ENCODE data around the gene ZNF500. TPM values are rescaled to one million over a fixed set of nuclear protein-coding genes. Genes with fewer than 3 reads are reported as not detected.

Gene ZNF500
- polyA plus RNA-seq, 1 of the 3 experiments (the other 2 are of a cell fraction) = 6.3 TPM

DNA sequence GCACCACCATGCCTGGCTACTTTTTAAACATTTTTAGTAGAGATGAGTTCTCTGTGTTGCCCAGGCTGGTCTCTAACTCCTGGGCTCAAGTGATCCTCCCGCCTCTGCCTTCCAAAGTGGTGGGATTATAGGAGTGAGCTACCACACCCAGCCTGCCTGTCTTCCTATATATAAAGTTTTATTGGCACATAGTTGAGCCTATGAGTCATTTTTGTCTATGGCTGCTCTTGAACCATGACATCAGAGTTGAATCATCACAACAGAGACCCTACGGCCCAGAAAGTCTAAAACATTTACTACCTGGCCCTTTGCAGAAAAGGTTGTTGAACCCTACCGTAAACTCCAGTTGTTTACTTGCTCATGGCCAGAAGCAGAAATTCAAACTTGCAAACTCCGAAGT, 13.3 kb upstream of the ZNF500 start:
- H3K9ac ChIP-seq = no peak overlapping the region
- ChIA-PET CTCF (no interaction called here), POLR2A (no interaction called here)
- H3K36me3 ChIP-seq (replicated peaks in 1 of 2; ENCODE audit: control insufficient read depth in 1 of 2, insufficient read depth in 2 of 2, low read length in 1 of 2) = no peaks in the 10 kb centered on the region
- no peak overlapping the region for H2AFZ ChIP-seq (ENCODE audit: low read depth)
- H3K79me2 ChIP-seq (ENCODE audit: insufficient read depth) = no peaks in the 10 kb centered on the region
- DNase-seq = no peak
- H3K9me3 ChIP-seq = no peaks in the 10 kb centered on the region
- H3K4me2 ChIP-seq = no peak overlapping the region
- WGBS (ENCODE audit: low lambda C conversion rate) = 74% methylated on average over 4 of the region's 4 CpGs
- no peak overlapping the region for H3K27ac ChIP-seq (ENCODE audit: low read depth in 2 of 2, low read length in 1 of 2)
- no peak overlapping the region for H3K4me3 ChIP-seq (ENCODE audit: low read depth in 2 of 2, low read length in 1 of 2)
- no peaks in the 10 kb centered on the region for H3F3A ChIP-seq (replicated peaks; ENCODE audit: insufficient read depth)
- no peaks in the 10 kb centered on the region for H3K4me1 ChIP-seq (ENCODE audit: control insufficient read depth in 1 of 2, insufficient read depth in 2 of 2, low read depth in 1 of 2, low read length in 1 of 2)
- no peaks in the 10 kb centered on the region for H3K9me2 ChIP-seq
- TF ChIP-seq NRF1 (IDR thresholded peaks at IDR 0.05; ENCODE audit: low read depth, low read length) = no peak
- TF ChIP-seq RAD21 (IDR thresholded peaks at IDR 0.05; ENCODE audit: low read length) = no peak
- TF ChIP-seq FOXJ3 (CRISPR knock-in tag; IDR thresholded peaks at IDR 0.05) = no peak
- H3K27me3 ChIP-seq (ENCODE audit: insufficient read depth) = no peaks in the 10 kb centered on the region
- no peaks in the 10 kb centered on the region for H4K20me1 ChIP-seq (ENCODE audit: insufficient read depth)

DNA sequence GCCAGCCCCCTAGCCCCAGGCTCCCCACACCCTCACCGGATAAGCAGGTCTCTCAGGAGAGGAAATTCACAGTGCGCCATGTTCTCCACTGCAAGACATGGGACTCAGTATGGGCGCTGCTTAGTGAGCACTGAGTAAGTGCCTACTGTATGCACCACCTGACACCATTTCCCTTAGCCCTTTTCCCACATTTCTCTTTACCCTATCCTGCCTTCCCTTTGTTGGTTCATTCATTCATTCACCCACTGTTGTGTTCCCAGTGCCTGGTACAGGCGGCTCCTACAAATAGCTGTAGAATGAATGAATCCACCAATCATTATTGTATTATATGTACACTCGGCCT, 11.1 kb upstream of the ZNF500 start:
- H4K20me1 ChIP-seq (ENCODE audit: insufficient read depth) = no peaks in the 10 kb centered on the region
- CTCF ChIA-PET = interaction anchor here (1.7 kb wide), 1 partner anchor 8 kb away, joined by 4 read pairs; no protein-coding TSS in a partner anchor
- no peaks in the 10 kb centered on the region for H3K9me2 ChIP-seq
- peaks cover 0 to 2% of the 10 kb centered on the region in 2 experiments; a peak in 1 of 4 replicates for H3K4me1 ChIP-seq (ENCODE audit: control insufficient read depth in 1 of 2, insufficient read depth in 2 of 2, low read depth in 1 of 2, low read length in 1 of 2)
- no peak overlapping the region for H2AFZ ChIP-seq (ENCODE audit: low read depth)
- WGBS (ENCODE audit: low lambda C conversion rate) = 74% methylated on average over 5 of the region's 5 CpGs
- POLR2A ChIA-PET = interaction anchor here (0.6 kb wide), 1 partner anchor 28 kb away, joined by 4 read pairs; no protein-coding TSS in a partner anchor
- H3K27me3 ChIP-seq (ENCODE audit: insufficient read depth) = no peaks in the 10 kb centered on the region
- DNase-seq = no peak
- H3K4me3 ChIP-seq (ENCODE audit: low read depth in 2 of 2, low read length in 1 of 2) = no peak overlapping the region
- no peak overlapping the region for H3K27ac ChIP-seq (ENCODE audit: low read depth in 2 of 2, low read length in 1 of 2)
- H3K36me3 ChIP-seq (replicated peaks in 1 of 2; ENCODE audit: control insufficient read depth in 1 of 2, insufficient read depth in 2 of 2, low read length in 1 of 2) = no peaks in the 10 kb centered on the region
- H3K9me3 ChIP-seq = no peaks in the 10 kb centered on the region
- no peaks in the 10 kb centered on the region for H3F3A ChIP-seq (replicated peaks; ENCODE audit: insufficient read depth)
- TF ChIP-seq GATA2 (CRISPR knock-in tag; IDR thresholded peaks at IDR 0.05) (no peak), MAX (IDR thresholded peaks at IDR 0.05; ENCODE audit: low read depth) (no peak), FOXJ3 (CRISPR knock-in tag; IDR thresholded peaks at IDR 0.05) (no peak), JUND (IDR thresholded peaks at IDR 0.05) (no peak), SMC3 (IDR thresholded peaks at IDR 0.05; ENCODE audit: low read depth, low read length) (no peak)
- TF ChIP-seq, protein P1, sequence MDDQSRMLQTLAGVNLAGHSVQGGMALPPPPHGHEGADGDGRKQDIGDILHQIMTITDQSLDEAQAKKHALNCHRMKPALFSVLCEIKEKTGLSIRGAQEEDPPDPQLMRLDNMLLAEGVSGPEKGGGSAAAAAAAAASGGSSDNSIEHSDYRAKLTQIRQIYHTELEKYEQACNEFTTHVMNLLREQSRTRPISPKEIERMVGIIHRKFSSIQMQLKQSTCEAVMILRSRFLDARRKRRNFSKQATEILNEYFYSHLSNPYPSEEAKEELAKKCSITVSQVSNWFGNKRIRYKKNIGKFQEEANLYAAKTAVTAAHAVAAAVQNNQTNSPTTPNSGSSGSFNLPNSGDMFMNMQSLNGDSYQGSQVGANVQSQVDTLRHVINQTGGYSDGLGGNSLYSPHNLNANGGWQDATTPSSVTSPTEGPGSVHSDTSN (IDR thresholded peaks at IDR 0.05) = no peak
- no peak overlapping the region for H3K9ac ChIP-seq
- H3K4me2 ChIP-seq = no peak overlapping the region
- H3K79me2 ChIP-seq (ENCODE audit: insufficient read depth) = no peaks in the 10 kb centered on the region

- Histone ChIP-seq H3K27ac (ENCODE audit: low read depth in 2 of 2, low read length in 1 of 2) (no peak overlapping the region), H3F3A (replicated peaks; ENCODE audit: insufficient read depth) (no peaks in the 10 kb centered on the region), H3K36me3 (replicated peaks in 1 of 2; ENCODE audit: control insufficient read depth in 1 of 2, insufficient read depth in 2 of 2, low read length in 1 of 2) (no peaks in the 10 kb centered on the region), H3K9me3 (no peaks in the 10 kb centered on the region), H3K9ac (no peak overlapping the region), H3K79me2 (ENCODE audit: insufficient read depth) (no peaks in the 10 kb centered on the region), H2AFZ (ENCODE audit: low read depth) (no peak overlapping the region), H3K9me2 (no peaks in the 10 kb centered on the region), H4K20me1 (ENCODE audit: insufficient read depth) (no peaks in the 10 kb centered on the region), H3K4me2 (no peak overlapping the region), H3K27me3 (ENCODE audit: insufficient read depth) (no peaks in the 10 kb centered on the region), H3K4me3 (ENCODE audit: low read depth in 2 of 2, low read length in 1 of 2) (no peak overlapping the region), H3K4me1 (ENCODE audit: control insufficient read depth in 1 of 2, insufficient read depth in 2 of 2, low read depth in 1 of 2, low read length in 1 of 2) (peaks cover 0 to 2% of the 10 kb centered on the region in 2 experiments; a peak in 1 of 4 replicates)
- TF ChIP-seq EZH2phosphoT487 (IDR thresholded peaks at IDR 0.05; ENCODE audit: borderline replicate concordance, low read depth) (no peak), ELF1 (IDR thresholded peaks at IDR 0.05) (no peak), RFX5 (IDR thresholded peaks at IDR 0.05; ENCODE audit: low read length) (no peak), GABPA (IDR thresholded peaks at IDR 0.05; ENCODE audit: low read depth) (no peak), FOSL2 (IDR thresholded peaks at IDR 0.05; ENCODE audit: borderline replicate concordance, low read depth) (no peak), FOXJ3 (CRISPR knock-in tag; IDR thresholded peaks at IDR 0.05) (no peak), YY1 (IDR thresholded peaks at IDR 0.05; ENCODE audit: low read depth) (no peak), FOXM1 (IDR thresholded peaks at IDR 0.05; ENCODE audit: low read depth) (no peak), TEAD4 (IDR thresholded peaks at IDR 0.05; ENCODE audit: borderline replicate concordance, insufficient read depth) (no peak), TCF12 (IDR thresholded peaks at IDR 0.05) (no peak), MAX (IDR thresholded peaks at IDR 0.05; ENCODE audit: low read depth) (no peak)
- TF ChIP-seq, protein P2, sequence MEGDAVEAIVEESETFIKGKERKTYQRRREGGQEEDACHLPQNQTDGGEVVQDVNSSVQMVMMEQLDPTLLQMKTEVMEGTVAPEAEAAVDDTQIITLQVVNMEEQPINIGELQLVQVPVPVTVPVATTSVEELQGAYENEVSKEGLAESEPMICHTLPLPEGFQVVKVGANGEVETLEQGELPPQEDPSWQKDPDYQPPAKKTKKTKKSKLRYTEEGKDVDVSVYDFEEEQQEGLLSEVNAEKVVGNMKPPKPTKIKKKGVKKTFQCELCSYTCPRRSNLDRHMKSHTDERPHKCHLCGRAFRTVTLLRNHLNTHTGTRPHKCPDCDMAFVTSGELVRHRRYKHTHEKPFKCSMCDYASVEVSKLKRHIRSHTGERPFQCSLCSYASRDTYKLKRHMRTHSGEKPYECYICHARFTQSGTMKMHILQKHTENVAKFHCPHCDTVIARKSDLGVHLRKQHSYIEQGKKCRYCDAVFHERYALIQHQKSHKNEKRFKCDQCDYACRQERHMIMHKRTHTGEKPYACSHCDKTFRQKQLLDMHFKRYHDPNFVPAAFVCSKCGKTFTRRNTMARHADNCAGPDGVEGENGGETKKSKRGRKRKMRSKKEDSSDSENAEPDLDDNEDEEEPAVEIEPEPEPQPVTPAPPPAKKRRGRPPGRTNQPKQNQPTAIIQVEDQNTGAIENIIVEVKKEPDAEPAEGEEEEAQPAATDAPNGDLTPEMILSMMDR (IDR thresholded peaks at IDR 0.05) = no peak
- ChIA-PET CTCF (interaction anchor here (1.7 kb wide), 1 partner anchor 9 kb away, joined by 4 read pairs; no protein-coding TSS in a partner anchor), POLR2A (no interaction called here)
- DNase-seq = no peak
- WGBS (ENCODE audit: low lambda C conversion rate) = 82% methylated on average over 5 of the region's 17 CpGs
These were observed 10.5 kb upstream of the ZNF500 start for GRCh38 chr16:4777339-4778049.

Data from SK-N-SH (cell line).